A549 (cell line): ENCODE data around the gene C16orf92. TPM values are rescaled to one million over a fixed set of nuclear protein-coding genes. Genes with fewer than 3 reads are reported as not detected.
A peak's percentile ranks its signal among the peaks of the same experiment; 100 is the strongest.

Source experiments
- ATAC-seq, 2 experiments: fragments of 200-7000 bp in 1 of 2; fragments of >200 bp in 1 of 2; cut with Nextera tagmentation in 1 of 2; cut with Tn5 transposase in 1 of 2; 3 replicates each; pipeline versions ENCODE4 v1.8.0 to v1.9.1; 2018 to 2020; ENCODE audit warnings: mild to moderate bottlenecking in 1 of 2, moderate library complexity in 1 of 2
- CTCF ChIA-PET: fragments of 300-600 bp; sonication (Branson Sonifier 250); formaldehyde crosslinking; extraction: SDS; loops from one replicate; lab custom pipeline; 2021; ENCODE audit warnings: antibody characterized with exemption, inconsistent platforms; lab: Yijun Ruan, JAX
- POLR2A ChIA-PET: fragments of 350-600 bp; formaldehyde crosslinking; extraction: SDS; loops from one replicate; lab custom pipeline; 2021; ENCODE audit warnings: antibody characterized with exemption, inconsistent platforms; lab: Yijun Ruan, JAX
- DNase-seq, 2 experiments: peaks; one replicate each; pipeline versions ENCODE4 v3.0.0 to v3.0.0-alpha.2; 2011 to 2016; ENCODE audit warnings: low read depth in 1 of 2, low spot score in 1 of 2
- FAIRE-seq: peaks from 2 replicates; lab custom pipeline; 2011; peaks lifted over from hg19 to GRCh38; lab: Jason Lieb, UNC
- H3K27ac ChIP-seq, 2 experiments: fragments of >200 bp; sonication (Bioruptor Twin); formaldehyde crosslinking; 3 replicates each; pipeline ENCODE4 v1.5.1; 2016 to 2017
- H3K4me1 ChIP-seq: fragments of >200 bp; sonication (Bioruptor Twin); formaldehyde crosslinking; 3 replicates; pipeline ENCODE4 v1.6.1; 2016
- H3K4me2 ChIP-seq: fragments of >200 bp; sonication (Bioruptor Twin); formaldehyde crosslinking; 3 replicates; pipeline ENCODE4 v1.6.1; 2016
- H3K4me3 ChIP-seq: fragments of >200 bp; sonication (Bioruptor Twin); formaldehyde crosslinking; 3 replicates; pipeline ENCODE4 v1.5.1; 2016
- H3K9me3 ChIP-seq: fragments of >200 bp; sonication (Bioruptor Twin); formaldehyde crosslinking; 3 replicates; pipeline ENCODE4 v1.6.1; 2016
- BHLHE40 ChIP-seq: IDR thresholded peaks from 2 replicates; pipeline ENCODE4 v1.6.1; 2012; ENCODE audit warnings: low read depth, low read length, inconsistent platforms
- CBX2 ChIP-seq: fragments of 200-600 bp; sonication (generic); IDR thresholded peaks from 2 replicates; pipeline ENCODE4 v1.6.1; 2016; ENCODE audit warnings: low read depth, mild to moderate bottlenecking, borderline replicate concordance
- CBX8 ChIP-seq: fragments of 200-600 bp; sonication (generic); IDR thresholded peaks from 2 replicates; pipeline ENCODE4 v1.6.1; 2016
- CEBPB ChIP-seq, 2 experiments: fragments of >200 bp in 1 of 2; sonication (Bioruptor Twin) in 1 of 2; formaldehyde crosslinking in 1 of 2; IDR thresholded peaks; 2 replicates each; pipeline ENCODE4 v1.6.1; 2012 to 2016
- CHD2 ChIP-seq: fragments of 150-350 bp; IDR thresholded peaks from 2 replicates; pipeline ENCODE4 v1.6.1; 2014; ENCODE audit warnings: low read length; ENCODE audit not compliant: partially characterized antibody
- CHD4 ChIP-seq: fragments of 200-600 bp; sonication (generic); IDR thresholded peaks from 2 replicates; pipeline ENCODE4 v1.6.1; 2016; ENCODE audit warnings: antibody characterized with exemption, mild to moderate bottlenecking, borderline replicate concordance
- E2F6 ChIP-seq: IDR thresholded peaks from 2 replicates; pipeline ENCODE4 v1.6.1; 2012; ENCODE audit warnings: low read depth, borderline replicate concordance
- ESRRA ChIP-seq: fragments of 150-350 bp; IDR thresholded peaks from 2 replicates; pipeline ENCODE4 v1.6.1; 2014; ENCODE audit warnings: mild to moderate bottlenecking, low read length, borderline replicate concordance
- FOSB ChIP-seq: fragments of 250-450 bp; sonication (Bioruptor Pico); IDR thresholded peaks from 2 replicates; pipeline ENCODE4 v1.5.0; 2020; ENCODE audit warnings: mild to moderate bottlenecking, moderate library complexity
- FOSL2 ChIP-seq, 2 experiments: fragments of 450-650 bp in 1 of 2; fragments of >200 bp in 1 of 2; sonication (Bioruptor Twin) in 1 of 2; formaldehyde crosslinking; IDR thresholded peaks; 2 replicates each; pipeline versions ENCODE4 v1.5.0 to v1.6.1; 2016 to 2020; ENCODE audit warnings: mild to moderate bottlenecking in 1 of 2, moderate library complexity in 1 of 2
- HDAC2 ChIP-seq: fragments of 200-600 bp; sonication (generic); IDR thresholded peaks from 2 replicates; pipeline ENCODE4 v1.6.1; 2016
- HOXA7 ChIP-seq: fragments of 250-450 bp; sonication (Bioruptor Pico); IDR thresholded peaks from 2 replicates; pipeline ENCODE4 v1.5.0; 2020; ENCODE audit warnings: mild to moderate bottlenecking, moderate library complexity
- HOXB5 ChIP-seq: fragments of 250-450 bp; sonication (Bioruptor Pico); IDR thresholded peaks from 2 replicates; pipeline ENCODE4 v1.5.0; 2020; ENCODE audit warnings: mild to moderate bottlenecking, moderate library complexity
- JUN ChIP-seq, 2 experiments: fragments of >200 bp; sonication (Bioruptor Twin); formaldehyde crosslinking; IDR thresholded peaks; 2 replicates in 1 of 2; 3 replicates in 1 of 2; pipeline ENCODE4 v1.6.1; 2016 to 2017
- JUNB ChIP-seq: fragments of >200 bp; sonication (Bioruptor Twin); formaldehyde crosslinking; IDR thresholded peaks from 2 replicates; pipeline ENCODE4 v1.6.1; 2016
- KDM5A ChIP-seq: fragments of 200-600 bp; sonication (generic); IDR thresholded peaks from 2 replicates; pipeline ENCODE4 v1.6.1; 2016; ENCODE audit warnings: antibody characterized with exemption, mild to moderate bottlenecking
- MAFK ChIP-seq: fragments of 450-650 bp; IDR thresholded peaks from 2 replicates; pipeline ENCODE4 v1.6.1; 2014; ENCODE audit not compliant: partially characterized antibody
- MYC ChIP-seq: IDR thresholded peaks from 2 replicates; pipeline ENCODE4 v1.6.1; 2012; ENCODE audit warnings: mild to moderate bottlenecking, inconsistent platforms, low read length, improper control_type of control experiment, borderline replicate concordance
- NFE2L2 ChIP-seq: fragments of 150-350 bp; conservative IDR thresholded peaks from 2 replicates; pipeline ENCODE4 v1.6.1; 2014; ENCODE audit warnings: low read length
- NR3C1 ChIP-seq: fragments of >200 bp; sonication (Bioruptor Twin); formaldehyde crosslinking; IDR thresholded peaks from 3 replicates; pipeline ENCODE4 v1.6.1; 2017
- PHF8 ChIP-seq: fragments of 200-600 bp; sonication (generic); IDR thresholded peaks from 2 replicates; pipeline ENCODE4 v1.6.1; 2016; ENCODE audit warnings: low read depth, mild to moderate bottlenecking, antibody characterized with exemption, moderate library complexity, borderline replicate concordance
- POLR2A ChIP-seq: IDR thresholded peaks from 2 replicates; pipeline ENCODE4 v1.6.1; 2012; ENCODE audit warnings: mild to moderate bottlenecking, low read length
- POLR2AphosphoS2 ChIP-seq: conservative IDR thresholded peaks from 2 replicates; pipeline ENCODE4 v1.6.1; 2012; ENCODE audit warnings: low read length, improper control_type of control experiment, inconsistent platforms
- RARB ChIP-seq: fragments of 250-450 bp; sonication (Bioruptor Pico); IDR thresholded peaks from 2 replicates; pipeline ENCODE4 v1.8.0; 2021; ENCODE audit warnings: mild to moderate bottlenecking, moderate library complexity
- RCOR1 ChIP-seq: fragments of 150-350 bp; IDR thresholded peaks from 2 replicates; pipeline ENCODE4 v1.6.1; 2014; ENCODE audit warnings: antibody characterized with exemption, low read length, low read depth
- RNF2 ChIP-seq: fragments of 200-600 bp; sonication (generic); IDR thresholded peaks from 2 replicates; pipeline ENCODE4 v1.6.1; 2016; ENCODE audit warnings: low read depth, mild to moderate bottlenecking, antibody characterized with exemption, moderate library complexity, borderline replicate concordance
- SMC3 ChIP-seq: fragments of >200 bp; sonication (Bioruptor Twin); formaldehyde crosslinking; IDR thresholded peaks from 3 replicates; pipeline ENCODE4 v1.6.1; 2018; ENCODE audit warnings: inconsistent platforms
- TP53 ChIP-seq: fragments of 250-450 bp; sonication (Bioruptor Pico); IDR thresholded peaks from 2 replicates; pipeline ENCODE4 v1.5.0; 2021; ENCODE audit warnings: mild to moderate bottlenecking, moderate library complexity
- USF2 ChIP-seq: fragments of 450-650 bp; IDR thresholded peaks from 2 replicates; pipeline ENCODE4 v1.6.1; 2014; ENCODE audit warnings: antibody characterized with exemption
- ZC3H11A ChIP-seq: fragments of 450-650 bp; IDR thresholded peaks from 2 replicates; pipeline ENCODE4 v1.6.1; 2014; ENCODE audit warnings: antibody characterized with exemption, mild to moderate bottlenecking
- ZFP36 ChIP-seq: fragments of 450-650 bp; IDR thresholded peaks from 2 replicates; pipeline ENCODE4 v1.6.1; 2014; ENCODE audit warnings: borderline replicate concordance; ENCODE audit not compliant: partially characterized antibody
- ZNF302 ChIP-seq: fragments of 250-450 bp; sonication (Bioruptor Pico); IDR thresholded peaks from 2 replicates; pipeline ENCODE4 v1.9.0; 2021; ENCODE audit warnings: inconsistent platforms, mild to moderate bottlenecking, moderate library complexity
- WGBS: methylation state at CpG from one replicate; pipeline ENCODE4 v1.1.6; 2017; ENCODE audit errors: missing lambda C conversion rate; 5-methylcytosine and 5-hydroxymethylcytosine counted together
- polyA plus RNA-seq, 4 experiments: library from polyadenylated mRNA; depleted of rRNA in 3 of 4; stranded (reverse); fragments of >200 nt; fragmentation: RNase III in 1 of 4; extraction: RNeasy Plus Mini Kit Qiagen cat#74134 plus additional on column Dnase treatment in 1 of 4; gene quantifications; 2 replicates in 3 of 4; 3 replicates in 1 of 4; pipeline ENCODE4 v1.2.3, GENCODE V29; 2011 to 2017
- TF ChIP-seq, protein P1 (sequence below): IDR thresholded peaks from 2 replicates; pipeline ENCODE4 v1.6.1; 2012
- TF ChIP-seq, protein P2 (sequence below): fragments of >200 bp; sonication (Bioruptor Twin); formaldehyde crosslinking; IDR thresholded peaks from 3 replicates; pipeline ENCODE4 v1.6.1; 2016
- TF ChIP-seq, protein P3 (sequence below): fragments of >200 bp; sonication (Bioruptor Twin); formaldehyde crosslinking; IDR thresholded peaks from 2 replicates; pipeline ENCODE4 v1.6.1; 2016
- TF ChIP-seq, protein P4 (sequence below): fragments of 250-450 bp; sonication (Bioruptor Pico); IDR thresholded peaks from 2 replicates; pipeline ENCODE4 v1.5.0; 2020; ENCODE audit warnings: low read depth, mild to moderate bottlenecking, moderate library complexity

Gene C16orf92
- polyA plus RNA-seq, 2 of the 4 experiments (the other 2 are of a cell fraction) = not detected

GRCh38 chr16:29995911-29996765 is 26.9 kb upstream of the C16orf92 start, which contains the start of gene INO80E:
Gene INO80E, plus strand, starts transcription at chr16:29996241. Its CDS starts 70 bp downstream, at chr16:29996311.
- H3K27ac ChIP-seq = peak within 1 kb of the TSS; percentile 94 to 97
- FAIRE-seq = peak; percentile 7
- peak; percentile 97 to 99 for DNase-seq
- H3K4me2 ChIP-seq = peak within 1 kb of the TSS; percentile 94
- WGBS = under 1% methylated on average over 37 of the region's 65 CpGs
- peak within 1 kb of the TSS; percentile 89 for H3K4me3 ChIP-seq
- H3K4me1 ChIP-seq = peaks cover 14% of the 10 kb centered on the region
- ChIA-PET POLR2A (interaction anchor here (0.9 to 1.6 kb wide), 3 partner anchors 23 to 97 kb away, joined by 3 to 4 read pairs (median 3); partner anchors contain the start of genes SEZ6L2 and TAOK2), CTCF (interaction anchor here (0.5 to 6.3 kb wide), 6 partner anchors 9 to 148 kb away, joined by 3 to 39 read pairs (median 3); partner anchors contain the start of gene CDIPT)
- no peaks in the 10 kb centered on the region for H3K9me3 ChIP-seq
- peak; percentile 97 to 98 for ATAC-seq
- TF ChIP-seq SMC3 (no peak), HDAC2 (no peak), CHD2 (no peak), NFE2L2 (no peak), USF2 (no peak), RARB (no peak; the same call in 1 of the 2 replicates), E2F6 (no peak), TP53 (CRISPR knock-in tag) (peak; percentile 45), ESRRA (no peak), MYC (no peak), ZFP36 (no peak), HOXA7 (peak; percentile 63; the same call in 1 of the 2 replicates), RNF2 (no peak), POLR2AphosphoS2 (peak; percentile 82; the same call in 1 of the 2 replicates), PHF8 (peak; percentile 36), KDM5A (peak; percentile 74), ZC3H11A (no peak), FOSL2 (IDR thresholded peaks at IDR 0.05) (no peak), FOSL2 (CRISPR knock-in tag; IDR thresholded peaks at IDR 0.05) (no peak; the same call in 1 of the 2 replicates), RCOR1 (no peak), ZNF302 (CRISPR knock-in tag) (no peak), NR3C1 (no peak), CBX8 (no peak), MAFK (no peak), POLR2A (peak; percentile 71), CEBPB (IDR thresholded peaks at IDR 0.05) (no peak; a peak in 1 of 4 replicates), JUNB (no peak), HOXB5 (no peak), CBX2 (no peak), BHLHE40 (peak; percentile 56), JUN (IDR thresholded peaks at IDR 0.05) (peak; percentile 28 to 76; a peak in 4 of 5 replicates), FOSB (CRISPR knock-in tag) (0 out of 2 replicates have a peak, but pooled peaks have one; percentile 22), CHD4 (peak; percentile 71; the same call in 1 of the 2 replicates)
- TF ChIP-seq, protein P1, sequence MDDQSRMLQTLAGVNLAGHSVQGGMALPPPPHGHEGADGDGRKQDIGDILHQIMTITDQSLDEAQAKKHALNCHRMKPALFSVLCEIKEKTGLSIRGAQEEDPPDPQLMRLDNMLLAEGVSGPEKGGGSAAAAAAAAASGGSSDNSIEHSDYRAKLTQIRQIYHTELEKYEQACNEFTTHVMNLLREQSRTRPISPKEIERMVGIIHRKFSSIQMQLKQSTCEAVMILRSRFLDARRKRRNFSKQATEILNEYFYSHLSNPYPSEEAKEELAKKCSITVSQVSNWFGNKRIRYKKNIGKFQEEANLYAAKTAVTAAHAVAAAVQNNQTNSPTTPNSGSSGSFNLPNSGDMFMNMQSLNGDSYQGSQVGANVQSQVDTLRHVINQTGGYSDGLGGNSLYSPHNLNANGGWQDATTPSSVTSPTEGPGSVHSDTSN = no peak; the same call in 1 of the 2 replicates
- TF ChIP-seq, protein P2, sequence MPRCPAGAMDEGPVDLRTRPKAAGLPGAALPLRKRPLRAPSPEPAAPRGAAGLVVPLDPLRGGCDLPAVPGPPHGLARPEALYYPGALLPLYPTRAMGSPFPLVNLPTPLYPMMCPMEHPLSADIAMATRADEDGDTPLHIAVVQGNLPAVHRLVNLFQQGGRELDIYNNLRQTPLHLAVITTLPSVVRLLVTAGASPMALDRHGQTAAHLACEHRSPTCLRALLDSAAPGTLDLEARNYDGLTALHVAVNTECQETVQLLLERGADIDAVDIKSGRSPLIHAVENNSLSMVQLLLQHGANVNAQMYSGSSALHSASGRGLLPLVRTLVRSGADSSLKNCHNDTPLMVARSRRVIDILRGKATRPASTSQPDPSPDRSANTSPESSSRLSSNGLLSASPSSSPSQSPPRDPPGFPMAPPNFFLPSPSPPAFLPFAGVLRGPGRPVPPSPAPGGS = peak; percentile 47; the same call in 1 of the 3 replicates
- TF ChIP-seq, protein P3, sequence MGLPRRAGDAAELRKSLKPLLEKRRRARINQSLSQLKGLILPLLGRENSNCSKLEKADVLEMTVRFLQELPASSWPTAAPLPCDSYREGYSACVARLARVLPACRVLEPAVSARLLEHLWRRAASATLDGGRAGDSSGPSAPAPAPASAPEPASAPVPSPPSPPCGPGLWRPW = no peak
- TF ChIP-seq, protein P4, sequence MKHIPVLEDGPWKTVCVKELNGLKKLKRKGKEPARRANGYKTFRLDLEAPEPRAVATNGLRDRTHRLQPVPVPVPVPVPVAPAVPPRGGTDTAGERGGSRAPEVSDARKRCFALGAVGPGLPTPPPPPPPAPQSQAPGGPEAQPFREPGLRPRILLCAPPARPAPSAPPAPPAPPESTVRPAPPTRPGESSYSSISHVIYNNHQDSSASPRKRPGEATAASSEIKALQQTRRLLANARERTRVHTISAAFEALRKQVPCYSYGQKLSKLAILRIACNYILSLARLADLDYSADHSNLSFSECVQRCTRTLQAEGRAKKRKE (CRISPR knock-in tag) = 0 out of 2 replicates have a peak, but pooled peaks have one; percentile 45
